Activated CD4-positive, alpha-beta T cell treated with anti-CD3 and anti-CD28 coated beads, Interleukin-2, amount 50 U/mL, for 1 hour (primary cell): Measurements from ENCODE around the gene BPIFB4.
"Not testable (repeated sequence)": the region's sequence is repeated elsewhere in the genome, so short reads cannot be mapped to it uniquely, and the experiment has no call there.

ENCODE experiments used
- DNase-seq: peaks from one replicate; pipeline ENCODE4 v3.0.0-alpha.2; 2020

The BPIFB4 gene

DNA sequence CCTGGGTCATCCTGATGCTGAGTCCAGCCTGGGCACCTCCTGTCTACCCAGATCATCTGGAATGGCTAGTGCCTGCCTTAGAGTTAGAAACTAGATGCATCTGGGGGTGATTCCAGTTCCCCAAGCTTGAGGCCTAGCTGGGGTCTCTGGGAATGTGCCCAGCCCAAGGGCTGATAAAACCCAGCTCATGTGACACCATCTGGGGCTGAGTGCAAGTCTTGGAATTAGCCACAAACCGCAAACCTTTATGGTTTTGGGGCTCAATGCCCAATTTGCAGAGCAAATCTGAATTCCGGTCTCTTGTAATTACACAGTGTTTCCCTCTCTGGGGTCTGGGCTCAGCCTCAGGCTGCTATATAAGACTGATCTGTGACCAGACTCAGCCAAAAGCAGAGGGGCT lies at the start of gene BPIFB4:
Gene BPIFB4, plus strand, starts transcription at position 385 of the 400 bp plus-strand sequence. CDS start 1,884 bp downstream, outside the sequence.
- DNase-seq = no peak

DNA sequence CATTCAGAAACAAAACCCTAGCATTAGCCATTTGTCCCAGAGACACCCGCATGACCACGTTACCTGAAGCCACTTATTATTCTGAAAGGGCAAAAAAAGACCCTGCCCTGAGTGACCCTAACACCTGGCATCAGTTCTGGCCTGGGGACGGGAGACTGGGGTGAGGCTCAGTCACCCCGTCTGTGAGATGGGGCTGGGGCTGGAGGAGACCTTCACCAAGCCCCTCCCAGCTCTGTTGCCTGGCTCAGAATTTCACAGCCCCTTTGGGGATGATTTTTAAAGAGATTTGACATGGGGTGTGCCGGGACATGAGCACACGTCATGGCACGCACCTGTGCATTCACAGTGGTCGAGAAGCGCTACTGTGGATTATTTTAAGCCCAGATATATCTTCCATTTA lies 49.4 kb upstream of the BPIFB4 start:
- no peak for DNase-seq

GRCh38 chr20:33030569-33030968 lies 48.9 kb upstream of the BPIFB4 start:
- no peak for DNase-seq

- DNase-seq = no peak
These were observed 47.9 kb upstream of the BPIFB4 start, which contains the start of gene BPIFB6 for GRCh38 chr20:33031531-33031930. Gene BPIFB6, plus strand, starts transcription at chr20:33031648. Its CDS starts 0 bp downstream, at chr20:33031648.

- no peak for DNase-seq
These were observed 46.9 kb upstream of the BPIFB4 start for GRCh38 chr20:33032555-33032954.

DNA sequence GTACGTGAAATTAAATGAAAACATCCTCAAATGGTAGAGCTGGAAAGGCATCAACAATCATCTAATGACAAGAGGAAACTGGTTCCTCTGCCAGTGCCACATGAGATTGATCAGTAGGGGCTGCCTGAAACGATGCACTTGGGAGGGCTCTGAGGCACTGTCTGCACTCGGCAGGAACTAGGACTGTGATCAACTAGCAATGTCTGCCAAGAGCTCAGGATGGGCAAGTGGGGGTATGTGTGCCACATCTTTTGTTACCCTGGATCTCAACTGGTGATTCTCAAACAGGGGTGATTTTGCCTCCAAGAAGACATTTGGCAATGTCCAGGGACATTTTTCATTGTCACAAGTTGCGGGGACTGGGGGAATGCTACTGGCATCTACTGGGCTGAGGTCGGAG lies 46.1 kb upstream of the BPIFB4 start:
- no peak for DNase-seq

DNA sequence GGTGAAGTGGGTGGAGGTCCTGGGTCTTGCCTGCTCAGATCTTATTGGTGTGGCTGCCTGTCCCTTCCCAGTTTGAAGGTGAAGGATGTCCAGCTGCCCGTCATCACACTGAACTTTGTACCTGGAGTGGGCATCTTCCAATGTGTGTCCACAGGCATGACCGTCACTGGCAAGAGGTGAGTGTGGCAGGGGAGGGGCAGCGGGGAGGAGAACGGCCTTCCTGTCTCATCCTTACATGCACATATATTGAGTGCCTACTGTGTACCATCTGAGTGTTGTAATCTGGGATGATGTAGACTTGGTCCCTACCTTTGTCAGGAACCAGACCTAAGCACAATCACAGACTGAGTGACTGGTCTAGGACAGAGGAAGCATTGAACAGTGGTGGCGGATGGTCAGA lies 45.3 kb upstream of the BPIFB4 start:
- no peak for DNase-seq

GRCh38 chr20:33034901-33035492 lies 44.4 kb upstream of the BPIFB4 start:
- DNase-seq = no peak

DNA sequence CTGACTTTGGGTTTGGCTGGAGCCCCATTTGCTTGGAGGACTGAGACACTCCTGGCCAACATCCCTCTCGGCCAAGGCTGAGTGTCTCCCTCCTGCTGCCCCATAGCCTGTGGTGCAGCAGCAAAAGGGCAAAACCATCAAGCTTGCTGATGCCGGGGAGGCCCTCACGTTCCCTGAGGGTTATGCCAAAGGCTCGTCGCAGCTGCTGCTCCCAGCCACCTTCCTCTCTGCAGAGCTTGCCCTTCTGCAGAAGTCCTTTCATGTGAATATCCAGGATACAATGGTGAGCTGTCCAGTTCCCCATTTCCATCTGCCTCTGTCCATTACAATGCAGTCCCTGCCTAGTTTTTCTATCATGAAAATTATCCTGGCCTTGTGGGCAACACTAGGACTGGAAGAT lies 42.0 kb upstream of the BPIFB4 start:
- DNase-seq = no peak

DNA sequence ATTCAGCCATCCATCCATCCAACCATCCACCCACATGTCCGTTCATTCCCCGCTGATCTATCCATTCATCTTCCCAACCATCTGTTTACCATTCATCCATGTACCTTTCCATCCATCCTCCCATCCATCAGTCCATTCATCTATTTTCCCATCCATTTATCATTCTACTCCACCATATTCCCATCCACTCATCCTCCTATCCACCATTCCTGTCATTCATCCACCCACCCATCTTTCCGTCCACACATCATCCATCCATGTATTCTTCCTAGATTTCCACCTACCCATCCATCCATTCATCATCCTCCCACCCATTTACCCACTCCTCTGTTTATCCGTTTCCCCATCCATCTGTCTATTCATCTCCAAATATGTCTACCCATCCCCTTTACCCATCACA lies 41.2 kb upstream of the BPIFB4 start:
- no peak for DNase-seq

- DNase-seq = no peak
These were observed 37.0 kb upstream of the BPIFB4 start for GRCh38 chr20:33042430-33042829.

DNA sequence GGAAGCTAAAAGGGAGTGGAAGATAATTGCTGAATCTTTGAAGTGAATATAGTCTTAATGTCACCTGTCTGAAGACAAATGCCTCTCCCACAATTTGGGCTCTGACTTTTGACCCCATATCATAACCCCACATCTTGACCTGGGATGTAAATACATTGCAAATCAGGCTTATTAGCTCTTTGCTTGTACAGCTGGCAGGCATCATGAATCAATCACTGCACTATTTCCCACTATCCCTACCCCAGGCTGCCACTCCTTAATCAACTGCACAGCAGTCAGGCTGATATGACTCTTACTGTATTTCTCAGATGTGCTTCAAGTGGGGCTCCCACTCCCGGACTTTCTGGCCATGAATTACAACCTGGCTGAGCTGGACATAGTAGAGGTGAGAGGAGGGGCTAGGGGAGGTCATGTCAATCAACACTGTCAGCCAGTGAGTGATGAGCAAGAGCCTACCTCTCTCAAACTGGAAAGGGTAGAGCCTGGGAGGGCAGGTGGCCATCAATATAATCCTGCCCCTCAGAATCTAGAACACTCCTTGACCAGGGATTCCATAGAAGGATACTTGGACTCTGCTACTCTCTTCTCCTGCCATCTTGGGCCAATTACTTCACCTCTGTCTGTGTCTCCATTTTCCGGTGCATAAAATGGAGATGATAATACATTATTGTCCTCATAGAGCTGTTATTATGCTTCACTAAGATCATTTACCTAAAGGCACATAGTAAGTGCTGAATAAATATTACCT lies 36.3 kb upstream of the BPIFB4 start:
- DNase-seq = no peak

DNA sequence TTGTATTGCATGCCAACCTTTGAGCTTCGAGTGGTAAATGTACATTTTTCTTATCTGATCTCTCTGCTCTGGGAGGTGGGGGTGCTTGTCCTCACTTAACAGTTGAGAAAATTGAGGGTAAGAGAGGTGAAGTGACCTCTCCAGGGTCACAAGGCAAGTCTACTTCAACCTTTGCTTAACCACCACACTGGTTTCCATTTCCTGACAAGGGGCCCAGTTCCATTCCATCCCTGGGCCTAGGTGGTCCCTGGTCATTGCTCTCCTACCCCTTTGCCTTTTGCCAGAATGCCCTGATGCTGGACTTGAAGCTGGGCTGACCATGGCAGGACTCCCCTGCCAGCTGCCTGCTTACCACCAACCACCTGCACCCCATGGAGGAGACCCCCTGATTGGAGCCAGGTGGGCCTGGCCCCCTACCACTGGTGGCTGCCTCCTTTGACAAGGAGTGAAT lies 35.7 kb upstream of the BPIFB4 start:
- DNase-seq = no peak

- not testable (repeated sequence) for DNase-seq
These were observed 34.2 kb upstream of the BPIFB4 start for GRCh38 chr20:33045129-33045721.

- DNase-seq = no peak
These were observed 33.0 kb upstream of the BPIFB4 start for GRCh38 chr20:33046412-33046811.

- DNase-seq = no peak
These were observed 28.1 kb upstream of the BPIFB4 start for GRCh38 chr20:33051333-33051732.

GRCh38 chr20:33053291-33054106 lies 25.9 kb upstream of the BPIFB4 start, which contains the start of gene BPIFB3:
Gene BPIFB3, plus strand, starts transcription at chr20:33053903. Its CDS starts 1,533 bp downstream, at chr20:33055436.
- no peak for DNase-seq

DNA sequence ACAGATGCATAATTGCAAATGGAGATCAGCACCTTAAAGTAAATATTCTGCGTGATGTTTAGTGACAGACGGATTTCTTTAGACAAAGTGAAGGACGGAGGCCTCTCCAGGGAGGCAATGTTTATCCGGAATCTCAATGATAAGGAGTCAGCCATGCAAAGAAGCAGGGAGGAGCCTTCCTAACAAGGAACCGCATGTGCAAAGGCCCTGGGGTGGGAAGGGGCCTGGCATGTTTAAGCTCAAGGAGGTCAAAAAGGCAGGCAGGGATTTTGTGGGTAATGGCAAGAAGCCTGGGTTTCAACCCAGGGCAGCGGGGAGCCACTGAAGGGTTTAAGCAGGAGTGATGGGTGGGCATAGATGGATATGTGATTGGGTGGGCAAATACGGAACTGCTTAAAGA lies 25.1 kb upstream of the BPIFB4 start:
- DNase-seq = no peak

- DNase-seq = no peak
These were observed 24.7 kb upstream of the BPIFB4 start for GRCh38 chr20:33054791-33055190.

DNA sequence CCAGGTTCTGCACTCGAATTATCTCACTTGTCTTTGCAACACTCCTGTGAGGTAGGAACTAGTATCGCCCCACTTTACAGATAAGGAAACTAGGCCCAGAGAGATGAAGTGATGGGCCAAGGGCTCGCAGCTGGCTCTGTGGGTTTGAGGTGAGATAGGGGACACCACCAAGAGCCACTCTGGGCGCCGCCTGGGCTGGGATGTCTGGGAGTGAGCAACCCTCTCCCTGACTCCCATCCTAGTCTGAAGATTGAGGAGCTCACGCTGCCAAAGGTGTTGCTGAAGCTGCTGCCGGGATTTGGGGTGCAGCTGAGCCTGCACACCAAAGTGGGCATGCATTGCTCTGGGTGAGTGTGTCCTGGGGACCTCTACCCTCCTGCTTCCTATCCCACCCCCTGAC lies 20.3 kb upstream of the BPIFB4 start:
- no peak for DNase-seq

DNA sequence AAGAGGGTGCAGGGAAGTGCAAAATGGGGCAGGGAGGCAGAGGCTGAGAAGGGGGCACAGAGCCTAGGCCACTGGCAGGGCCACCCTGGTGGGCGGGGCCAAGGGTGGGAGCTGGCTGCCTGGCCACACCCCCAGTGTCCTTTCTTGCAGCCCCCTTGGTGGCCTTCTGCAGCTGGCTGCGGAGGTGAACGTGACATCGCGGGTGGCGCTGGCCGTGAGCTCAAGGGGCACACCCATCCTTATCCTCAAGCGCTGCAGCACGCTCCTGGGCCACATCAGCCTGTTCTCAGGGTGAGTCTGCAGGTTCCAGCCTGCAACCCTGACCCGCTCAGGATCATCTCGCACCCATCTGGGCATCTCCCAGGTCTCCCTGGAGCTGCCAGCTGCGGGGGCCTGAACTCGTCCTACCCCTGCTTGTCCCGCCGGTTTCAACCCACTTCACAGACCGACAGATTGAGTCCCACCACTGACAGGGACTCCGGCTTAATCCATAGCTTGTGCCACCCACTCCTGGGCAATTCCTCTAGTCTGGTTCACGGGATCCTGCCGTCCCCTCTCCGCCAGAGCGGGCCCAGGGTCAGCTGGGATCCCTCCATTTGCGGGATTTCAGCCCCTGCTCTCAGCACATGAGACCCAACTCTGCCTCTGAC lies 19.6 kb upstream of the BPIFB4 start:
- no peak for DNase-seq

- DNase-seq = no peak
These were observed 17.8 kb upstream of the BPIFB4 start for GRCh38 chr20:33061658-33062028.
